ENCODE data around the gene CARD11. TPM values are rescaled to one million over a fixed set of nuclear protein-coding genes. Genes with fewer than 3 reads are reported as not detected.
A peak's percentile ranks its signal among the peaks of the same experiment; 100 is the strongest.

The CARD11 gene
- total and polyA plus RNA-seq, 2 donors (not counting 1 experiment from before 2014, with no cell fraction given) = 129 to 135 TPM

GRCh38 chr7:2909043-2909442 lies 134.6 kb downstream of the CARD11 start:
- Mint-ChIP-seq H3K27me3 (no peaks in the 10 kb centered on the region), H3K27ac (no peak overlapping the region), H3K4me3 (no peak overlapping the region), H3K9me3 (ENCODE audit: insufficient read depth) (no peaks in the 10 kb centered on the region), H3K4me1 (peaks cover 7% of the 10 kb centered on the region)
- Histone ChIP-seq H2AFZ (ENCODE audit: insufficient read depth, low read depth, low read length, poor library complexity, severe bottlenecking) (no peak overlapping the region), H3K4me1 (ENCODE audit: control insufficient read depth in 2 of 2, insufficient read depth in 2 of 2, low read length in 2 of 2) (peaks cover 0 to 5% of the 10 kb centered on the region in 2 donors), H3K4me3 (ENCODE audit: control extremely low read depth in 1 of 5, extremely low read depth in 1 of 5, insufficient read depth in 1 of 5, low read depth in 2 of 5, low read length in 4 of 5) (no peak overlapping the region), H3K36me3 (replicated peaks in 1 of 2; ENCODE audit: control extremely low read depth in 1 of 2, control insufficient read depth in 1 of 2, extremely low read depth in 1 of 2, insufficient read depth in 2 of 2, low read length in 1 of 2) (peaks cover 3 to 78% of the 10 kb centered on the region in 2 experiments), H3K27me3 (replicated peaks in 1 of 4; ENCODE audit: control extremely low read depth in 1 of 4, control insufficient read depth in 3 of 4, insufficient read depth in 4 of 4, low read length in 3 of 4) (no peaks in the 10 kb centered on the region), H3K4me2 (replicated peaks; ENCODE audit: low read depth, low read length, poor library complexity, severe bottlenecking) (no peak overlapping the region), H3K27ac (ENCODE audit: low read length in 2 of 2) (no peak overlapping the region), H3K9ac (ENCODE audit: low read length) (no peak overlapping the region), H4K20me1 (ENCODE audit: control insufficient read depth, insufficient read depth, low read length, poor library complexity, severe bottlenecking) (peaks cover 13% of the 10 kb centered on the region), H3K79me2 (ENCODE audit: control insufficient read depth, insufficient read depth, low read length) (peaks cover 3% of the 10 kb centered on the region), H3K9me3 (ENCODE audit: control extremely low read depth in 1 of 3, control insufficient read depth in 2 of 3, insufficient read depth in 1 of 3, low read length in 2 of 3) (peaks cover 0 to 18% (median 0%) of the 10 kb centered on the region in 3 donors)
- intact Hi-C loops (cut with micrococcal nuclease) = no loop called here
- DNase-seq (no peak), ATAC-seq (ENCODE audit: low read depth) (no peak)
- CTCF ChIA-PET = no interaction called here
- POLR2A ChIA-PET = no interaction called here
- no peak for TF ChIP-seq EZH2 (IDR thresholded peaks at IDR 0.05; ENCODE audit: borderline replicate concordance, insufficient read depth, low read depth, low read length, poor library complexity, severe bottlenecking)
- TF ChIP-seq, protein P1, sequence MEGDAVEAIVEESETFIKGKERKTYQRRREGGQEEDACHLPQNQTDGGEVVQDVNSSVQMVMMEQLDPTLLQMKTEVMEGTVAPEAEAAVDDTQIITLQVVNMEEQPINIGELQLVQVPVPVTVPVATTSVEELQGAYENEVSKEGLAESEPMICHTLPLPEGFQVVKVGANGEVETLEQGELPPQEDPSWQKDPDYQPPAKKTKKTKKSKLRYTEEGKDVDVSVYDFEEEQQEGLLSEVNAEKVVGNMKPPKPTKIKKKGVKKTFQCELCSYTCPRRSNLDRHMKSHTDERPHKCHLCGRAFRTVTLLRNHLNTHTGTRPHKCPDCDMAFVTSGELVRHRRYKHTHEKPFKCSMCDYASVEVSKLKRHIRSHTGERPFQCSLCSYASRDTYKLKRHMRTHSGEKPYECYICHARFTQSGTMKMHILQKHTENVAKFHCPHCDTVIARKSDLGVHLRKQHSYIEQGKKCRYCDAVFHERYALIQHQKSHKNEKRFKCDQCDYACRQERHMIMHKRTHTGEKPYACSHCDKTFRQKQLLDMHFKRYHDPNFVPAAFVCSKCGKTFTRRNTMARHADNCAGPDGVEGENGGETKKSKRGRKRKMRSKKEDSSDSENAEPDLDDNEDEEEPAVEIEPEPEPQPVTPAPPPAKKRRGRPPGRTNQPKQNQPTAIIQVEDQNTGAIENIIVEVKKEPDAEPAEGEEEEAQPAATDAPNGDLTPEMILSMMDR (IDR thresholded peaks at IDR 0.05) = no peak
- 97% methylated on average over 8 of the region's 17 CpGs for WGBS (ENCODE audit: insufficient coverage)

DNA sequence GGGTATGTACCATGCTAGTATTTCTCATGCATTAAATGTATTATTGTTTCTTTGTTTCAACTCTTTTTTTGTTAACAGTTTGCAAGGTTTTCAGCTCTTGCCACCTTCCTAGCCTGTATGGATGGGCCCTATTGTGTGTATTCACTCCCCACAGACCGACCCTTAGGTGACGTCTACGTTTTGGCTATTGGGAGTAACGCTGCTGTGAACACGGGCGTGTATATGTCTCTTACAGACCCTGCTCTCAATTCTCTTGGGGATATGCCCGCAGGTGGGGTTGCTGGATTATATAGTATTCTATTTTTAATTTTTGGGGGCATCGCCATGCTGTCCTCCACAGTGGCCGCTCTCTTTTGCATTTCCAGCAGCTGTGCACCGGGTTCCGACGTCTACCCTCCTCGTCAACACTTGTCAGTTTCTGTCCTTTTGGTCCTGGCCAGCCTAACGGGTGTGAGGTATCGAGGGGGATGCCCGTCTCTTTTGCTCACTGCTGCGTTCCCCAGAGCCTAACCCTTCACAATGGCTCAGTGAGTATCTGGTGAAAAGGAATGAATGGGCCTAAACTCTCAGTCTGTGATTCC lies 135.5 kb downstream of the CARD11 start:
- Histone ChIP-seq H3K36me3 (replicated peaks in 1 of 2; ENCODE audit: control extremely low read depth in 1 of 2, control insufficient read depth in 1 of 2, extremely low read depth in 1 of 2, insufficient read depth in 2 of 2, low read length in 1 of 2) (peaks cover 3 to 76% of the 10 kb centered on the region in 2 experiments), H3K9ac (ENCODE audit: low read length) (no peak overlapping the region), H3K4me2 (replicated peaks; ENCODE audit: low read depth, low read length, poor library complexity, severe bottlenecking) (no peak overlapping the region), H3K4me3 (ENCODE audit: control extremely low read depth in 1 of 5, extremely low read depth in 1 of 5, insufficient read depth in 1 of 5, low read depth in 2 of 5, low read length in 4 of 5) (no peak overlapping the region), H2AFZ (ENCODE audit: insufficient read depth, low read depth, low read length, poor library complexity, severe bottlenecking) (no peak overlapping the region), H3K27ac (ENCODE audit: low read length in 2 of 2) (peak overlapping the region in 1 of 2 donors; percentile 67), H3K27me3 (replicated peaks in 1 of 4; ENCODE audit: control extremely low read depth in 1 of 4, control insufficient read depth in 3 of 4, insufficient read depth in 4 of 4, low read length in 3 of 4) (no peaks in the 10 kb centered on the region), H3K79me2 (ENCODE audit: control insufficient read depth, insufficient read depth, low read length) (peaks cover 3% of the 10 kb centered on the region), H4K20me1 (ENCODE audit: control insufficient read depth, insufficient read depth, low read length, poor library complexity, severe bottlenecking) (peaks cover 6% of the 10 kb centered on the region), H3K4me1 (ENCODE audit: control insufficient read depth in 2 of 2, insufficient read depth in 2 of 2, low read length in 2 of 2) (peaks cover 0 to 9% of the 10 kb centered on the region in 2 donors), H3K9me3 (ENCODE audit: control extremely low read depth in 1 of 3, control insufficient read depth in 2 of 3, insufficient read depth in 1 of 3, low read length in 2 of 3) (peaks cover 0 to 18% (median 0%) of the 10 kb centered on the region in 3 donors)
- no peak for TF ChIP-seq EZH2 (IDR thresholded peaks at IDR 0.05; ENCODE audit: borderline replicate concordance, insufficient read depth, low read depth, low read length, poor library complexity, severe bottlenecking)
- TF ChIP-seq, protein P1 (IDR thresholded peaks at IDR 0.05) = no peak
- DNase-seq (peak; percentile 32), ATAC-seq (ENCODE audit: low read depth) (peak; percentile 71)
- CTCF ChIA-PET = no interaction called here
- no peaks in the 10 kb centered on the region for H3K9me3 Mint-ChIP-seq (ENCODE audit: insufficient read depth)
- peak overlapping the region; percentile 74 for H3K27ac Mint-ChIP-seq
- no peaks in the 10 kb centered on the region for H3K27me3 Mint-ChIP-seq
- intact Hi-C loops (cut with micrococcal nuclease) = no loop called here
- H3K4me1 Mint-ChIP-seq = peaks cover 9% of the 10 kb centered on the region
- POLR2A ChIA-PET = no interaction called here
- WGBS (ENCODE audit: insufficient coverage) = 17% methylated on average over 1 of the region's 17 CpGs
- H3K4me3 Mint-ChIP-seq = no peak overlapping the region
